Epithelial cell of proximal tubule (primary cell): ENCODE results near the gene RNU2-1. TPM values are rescaled to one million over a fixed set of nuclear protein-coding genes. Genes with fewer than 3 reads are reported as not detected.

ENCODE experiments used
- DNase-seq: peaks from one replicate; pipeline ENCODE4 v3.0.0-alpha.2; 2011; ENCODE audit warnings: low read depth
- H3K4me3 ChIP-seq: 2 replicates; pipeline ENCODE4 v1.5.1; 2011; ENCODE audit warnings: low read depth, mild to moderate bottlenecking, low read length
- total RNA-seq: library from RNA; depleted of rRNA; stranded (reverse); fragments of >200 nt; gene quantifications from 2 replicates; pipeline ENCODE4 v1.2.3, GENCODE V29; 2015
- TF ChIP-seq, protein P1 (sequence below): conservative IDR thresholded peaks from 2 replicates; pipeline ENCODE4 v1.5.1; 2012; ENCODE audit warnings: low read depth, mild to moderate bottlenecking, low read length

Gene RNU2-1
- total RNA-seq, 1 donor from 2014 or later, result not detected

GRCh38 chr17:43224146-43224705 is 9.6 kb downstream of the RNU2-1 start:
- no peak overlapping the region for H3K4me3 ChIP-seq
- TF ChIP-seq, protein P1, sequence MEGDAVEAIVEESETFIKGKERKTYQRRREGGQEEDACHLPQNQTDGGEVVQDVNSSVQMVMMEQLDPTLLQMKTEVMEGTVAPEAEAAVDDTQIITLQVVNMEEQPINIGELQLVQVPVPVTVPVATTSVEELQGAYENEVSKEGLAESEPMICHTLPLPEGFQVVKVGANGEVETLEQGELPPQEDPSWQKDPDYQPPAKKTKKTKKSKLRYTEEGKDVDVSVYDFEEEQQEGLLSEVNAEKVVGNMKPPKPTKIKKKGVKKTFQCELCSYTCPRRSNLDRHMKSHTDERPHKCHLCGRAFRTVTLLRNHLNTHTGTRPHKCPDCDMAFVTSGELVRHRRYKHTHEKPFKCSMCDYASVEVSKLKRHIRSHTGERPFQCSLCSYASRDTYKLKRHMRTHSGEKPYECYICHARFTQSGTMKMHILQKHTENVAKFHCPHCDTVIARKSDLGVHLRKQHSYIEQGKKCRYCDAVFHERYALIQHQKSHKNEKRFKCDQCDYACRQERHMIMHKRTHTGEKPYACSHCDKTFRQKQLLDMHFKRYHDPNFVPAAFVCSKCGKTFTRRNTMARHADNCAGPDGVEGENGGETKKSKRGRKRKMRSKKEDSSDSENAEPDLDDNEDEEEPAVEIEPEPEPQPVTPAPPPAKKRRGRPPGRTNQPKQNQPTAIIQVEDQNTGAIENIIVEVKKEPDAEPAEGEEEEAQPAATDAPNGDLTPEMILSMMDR, result no peak
- no peak for DNase-seq

GRCh38 chr17:43220511-43221125 is 13.2 kb downstream of the RNU2-1 start:
- H3K4me3 ChIP-seq, result no peak overlapping the region
- DNase-seq, result no peak
- TF ChIP-seq, protein P1, result no peak

DNA sequence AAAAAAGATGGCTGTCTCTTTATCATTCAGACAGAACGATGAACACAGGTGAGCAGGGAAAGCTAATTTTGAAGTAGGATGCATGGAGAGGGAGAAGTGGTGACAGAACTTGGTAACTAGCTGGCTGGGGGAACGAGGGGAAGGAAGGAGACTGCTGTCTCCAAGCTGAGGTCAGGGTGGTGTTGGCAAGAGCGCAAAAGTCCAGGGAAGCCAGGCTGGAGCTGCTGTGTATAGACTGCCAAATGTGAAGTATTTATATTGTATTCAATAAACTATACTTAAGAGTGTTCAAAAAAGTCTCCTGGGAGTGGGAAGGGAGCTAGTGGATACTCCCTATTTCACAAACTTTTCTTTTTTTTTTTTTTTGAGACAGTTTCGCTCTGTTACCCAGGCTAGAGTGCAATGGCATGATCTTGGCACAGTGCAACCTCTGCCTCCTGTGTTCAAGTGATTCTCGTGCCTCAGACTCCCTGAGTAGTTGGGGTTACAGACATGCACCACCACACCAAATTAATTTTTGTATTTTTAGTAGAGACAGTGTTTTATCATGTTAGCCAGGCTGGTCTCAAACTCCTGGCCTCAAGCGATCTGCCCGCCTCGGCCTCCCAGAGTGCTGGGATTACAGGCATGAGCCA is 13.9 kb downstream of the RNU2-1 start:
- TF ChIP-seq, protein P1, result no peak
- no peak for DNase-seq

DNA sequence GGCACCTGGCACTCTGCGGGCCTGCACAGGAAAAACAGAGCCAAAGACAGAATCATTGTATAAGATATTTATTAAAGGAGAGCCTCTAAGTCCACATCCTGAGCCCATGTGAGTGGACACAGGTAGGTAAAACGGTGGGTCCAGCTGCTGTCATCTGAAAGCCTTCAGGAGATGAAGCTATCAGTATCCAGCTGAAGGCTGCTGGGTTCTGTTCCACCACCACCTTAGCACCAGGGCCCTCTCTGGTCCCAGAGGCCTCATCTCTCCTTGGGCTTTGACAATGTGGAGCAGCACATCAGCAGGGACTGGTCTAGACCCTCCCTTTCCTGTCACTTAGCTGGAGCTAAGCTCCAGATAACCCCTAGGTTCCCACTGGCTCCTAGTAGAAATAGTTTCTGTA is 14.8 kb downstream of the RNU2-1 start:
- no peak overlapping the region for H3K4me3 ChIP-seq
- DNase-seq, result no peak
- TF ChIP-seq, protein P1, result no peak

More for the DNA sequence above, 13.9 kb downstream of the RNU2-1 start:
- H3K4me3 ChIP-seq, result no peak overlapping the region

GRCh38 chr17:43217614-43218087 is 16.1 kb downstream of the RNU2-1 start:
- no peak overlapping the region for H3K4me3 ChIP-seq
- DNase-seq, result no peak
- TF ChIP-seq, protein P1, result no peak

DNA sequence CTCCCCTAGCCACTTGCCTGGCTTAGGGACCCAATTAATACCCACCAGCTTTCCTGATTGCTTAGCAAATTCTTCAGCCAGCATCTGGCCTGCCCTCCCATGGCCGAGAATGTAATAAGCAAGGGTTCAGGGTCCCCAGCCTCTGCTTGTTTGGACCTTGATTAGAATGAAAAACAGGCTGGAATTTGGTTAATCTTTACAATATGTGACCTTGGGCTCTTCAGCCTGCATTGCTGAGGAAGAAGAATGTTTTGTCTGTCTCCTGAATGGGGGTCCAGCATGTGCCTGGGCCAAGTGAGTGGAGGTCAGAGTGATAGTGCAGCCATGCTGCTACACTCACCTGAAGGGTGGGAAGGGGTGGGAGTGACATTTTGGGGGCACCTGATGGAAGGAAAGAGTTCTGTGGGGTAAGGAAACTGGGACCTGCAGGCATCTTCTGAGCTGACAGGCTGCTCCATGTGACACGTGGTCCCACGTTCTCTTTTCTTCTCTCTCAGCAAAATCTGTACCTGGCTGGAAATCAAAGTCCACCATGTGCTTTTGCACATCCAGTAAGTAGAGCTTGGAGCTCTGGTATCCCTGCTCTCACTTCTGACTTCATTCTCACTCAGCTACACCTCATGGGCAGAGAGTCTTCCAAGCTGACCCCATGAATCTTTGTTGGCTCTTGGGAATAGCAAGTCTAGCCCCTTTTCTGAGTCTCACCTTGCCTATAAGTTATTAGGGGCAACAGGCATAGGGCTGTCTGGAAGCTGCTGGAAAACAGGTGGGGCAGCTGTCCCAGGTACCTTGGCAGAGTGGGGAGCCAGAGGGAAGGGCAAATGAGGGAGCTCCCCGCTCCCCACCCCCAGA is 16.8 kb downstream of the RNU2-1 start:
- H3K4me3 ChIP-seq, result no peak overlapping the region
- DNase-seq, result no peak
- TF ChIP-seq, protein P1, result no peak
